Measurements from ENCODE around the gene RHBDL1. TPM values are rescaled to one million over a fixed set of nuclear protein-coding genes. Genes with fewer than 3 reads are reported as not detected.

Gene RHBDL1
- total and polyA plus RNA-seq, 4 donors, result 0.91 to 5.4 (median 1.6) TPM

- ATAC-seq (ENCODE audit: insufficient read depth, low FRiP score) (no peak), DNase-seq (peak; percentile 88 to 91 (median 91))
- WGBS, 2 donors, result 24 to 29% methylated on average over 40 to 52 of the region's 52 CpGs
- peaks cover 4 to 40% (median 20%) of the 10 kb centered on the region in 5 donors for H3K4me1 ChIP-seq (ENCODE audit: control insufficient read depth in 5 of 5, insufficient read depth in 5 of 5, low read length in 5 of 5)
- H3K9ac ChIP-seq (ENCODE audit: insufficient read depth in 1 of 2, low read length in 2 of 2), result no peak overlapping the region
- H3K27me3 ChIP-seq (ENCODE audit: control insufficient read depth in 3 of 3, insufficient read depth in 3 of 3, low read length in 2 of 3), result no peaks in the 10 kb centered on the region
- H3K36me3 ChIP-seq (ENCODE audit: control insufficient read depth in 4 of 4, insufficient read depth in 4 of 4, low read length in 4 of 4), result peaks cover 3 to 17% (median 15%) of the 10 kb centered on the region in 4 donors
- no peak for TF ChIP-seq CTCF (IDR thresholded peaks at IDR 0.05; ENCODE audit: control extremely low read depth, extremely low read depth)
- H3K4me3 ChIP-seq, result no peak overlapping the region
- H3K9me3 ChIP-seq (ENCODE audit: control insufficient read depth in 4 of 4, insufficient read depth in 3 of 4, low read length in 3 of 4), result no peaks in the 10 kb centered on the region
- H3K27ac ChIP-seq (ENCODE audit: low read depth in 1 of 2, low read length in 1 of 2), result peak overlapping the region; percentile 59 to 61
Observed at GRCh38 chr16:678858-679813, 3.7 kb downstream of the RHBDL1 start.

GRCh38 chr16:679814-680624 lies 4.5 kb downstream of the RHBDL1 start, which contains the start of gene STUB1:
Gene STUB1 (plus strand): TSS chr16:680410. CDS start chr16:680526, 116 bp downstream.
- H3K27ac ChIP-seq (ENCODE audit: low read depth in 1 of 2, low read length in 1 of 2), result peak within 1 kb of the TSS; percentile 92 to 94
- DNase-seq, result peak; percentile 85 to 93 (median 89)
- peak within 1 kb of the TSS; percentile 84 for H3K4me3 ChIP-seq
- H3K36me3 ChIP-seq (ENCODE audit: control insufficient read depth in 4 of 4, insufficient read depth in 4 of 4, low read length in 4 of 4), result peaks cover 3 to 17% (median 15%) of the 10 kb centered on the region in 4 donors
- no peak within 1 kb of the TSS for H3K9ac ChIP-seq (ENCODE audit: insufficient read depth in 1 of 2, low read length in 2 of 2)
- no peak for TF ChIP-seq CTCF (IDR thresholded peaks at IDR 0.05; ENCODE audit: control extremely low read depth, extremely low read depth)
- WGBS, 2 donors, result 1 to 2% methylated on average over 72 to 91 of the region's 91 CpGs
- peaks cover 4 to 37% (median 25%) of the 10 kb centered on the region in 5 donors for H3K4me1 ChIP-seq (ENCODE audit: control insufficient read depth in 5 of 5, insufficient read depth in 5 of 5, low read length in 5 of 5)
- no peaks in the 10 kb centered on the region for H3K27me3 ChIP-seq (ENCODE audit: control insufficient read depth in 3 of 3, insufficient read depth in 3 of 3, low read length in 2 of 3)
- no peaks in the 10 kb centered on the region for H3K9me3 ChIP-seq (ENCODE audit: control insufficient read depth in 4 of 4, insufficient read depth in 3 of 4, low read length in 3 of 4)
- peak; percentile 76 for ATAC-seq (ENCODE audit: insufficient read depth, low FRiP score)

GRCh38 chr16:680625-680945 lies 5.1 kb downstream of the RHBDL1 start:
- 0% methylated on average over 20 to 38 of the region's 38 CpGs for WGBS, 2 donors

More at GRCh38 chr16:680625-680945, 5.1 kb downstream of the RHBDL1 start:
- DNase-seq, result no peak
- peak overlapping the region; percentile 84 for H3K4me3 ChIP-seq
- no peaks in the 10 kb centered on the region for H3K9me3 ChIP-seq (ENCODE audit: control insufficient read depth in 4 of 4, insufficient read depth in 3 of 4, low read length in 3 of 4)
- TF ChIP-seq CTCF (IDR thresholded peaks at IDR 0.05; ENCODE audit: control extremely low read depth, extremely low read depth), result no peak
- H3K27ac ChIP-seq (ENCODE audit: low read depth in 1 of 2, low read length in 1 of 2), result peak overlapping the region; percentile 83 to 94
- H3K36me3 ChIP-seq (ENCODE audit: control insufficient read depth in 4 of 4, insufficient read depth in 4 of 4, low read length in 4 of 4), result peaks cover 3 to 19% (median 15%) of the 10 kb centered on the region in 4 donors
- H3K4me1 ChIP-seq (ENCODE audit: control insufficient read depth in 5 of 5, insufficient read depth in 5 of 5, low read length in 5 of 5), result peaks cover 4 to 37% (median 25%) of the 10 kb centered on the region in 5 donors
- H3K27me3 ChIP-seq (ENCODE audit: control insufficient read depth in 3 of 3, insufficient read depth in 3 of 3, low read length in 2 of 3), result no peaks in the 10 kb centered on the region
- no peak overlapping the region for H3K9ac ChIP-seq (ENCODE audit: insufficient read depth in 1 of 2, low read length in 2 of 2)
- ATAC-seq (ENCODE audit: insufficient read depth, low FRiP score), result no peak

All from lung (tissue), 12 donors.